ENCODE data around the gene PGAP3.

PGAP3 gene

GRCh38 chr17:39633570-39634183 is 54.2 kb downstream of the PGAP3 start:
- DNase-seq = no peak

- DNase-seq = no peak
These were observed 55.5 kb downstream of the PGAP3 start for GRCh38 chr17:39632153-39632941.

- DNase-seq = no peak
These were observed 56.5 kb downstream of the PGAP3 start for GRCh38 chr17:39631403-39631802.

- DNase-seq = no peak
These were observed 58.0 kb downstream of the PGAP3 start for GRCh38 chr17:39629898-39630297.

GRCh38 chr17:39629494-39629880 is 58.4 kb downstream of the PGAP3 start:
- DNase-seq = no peak

GRCh38 chr17:39628655-39629493 is 59.0 kb downstream of the PGAP3 start:
- no peak for DNase-seq

- no peak for DNase-seq
These were observed 59.9 kb downstream of the PGAP3 start for GRCh38 chr17:39627712-39628516.

- DNase-seq = no peak
These were observed 60.7 kb downstream of the PGAP3 start for GRCh38 chr17:39627047-39627711.

GRCh38 chr17:39626171-39627046 is 61.4 kb downstream of the PGAP3 start, which contains the start of gene PPP1R1B:
TSS of gene PPP1R1B (plus strand) at chr17:39626952. CDS start at chr17:39627393, 441 bp downstream.
- DNase-seq = no peak

- no peak for DNase-seq
These were observed 62.6 kb downstream of the PGAP3 start for GRCh38 chr17:39625198-39625785.

GRCh38 chr17:39624313-39624712 is 63.5 kb downstream of the PGAP3 start:
- DNase-seq = no peak

- peak; percentile 79 for DNase-seq
These were observed 64.4 kb downstream of the PGAP3 start for GRCh38 chr17:39623356-39623950.

GRCh38 chr17:39622380-39623006 is 65.4 kb downstream of the PGAP3 start:
- DNase-seq = no peak

- peak; percentile 77 for DNase-seq
These were observed 66.1 kb downstream of the PGAP3 start for GRCh38 chr17:39621523-39622379.
